NCI-H146 treated with DMSO at 0.1 percent for 48 hours (cell line): ENCODE data around the gene CDK6.
"Not testable (repeated sequence)": the region's sequence is repeated elsewhere in the genome, so short reads cannot be mapped to it uniquely, and the experiment has no call there.

ENCODE experiments used
- DNase-seq: peaks from one replicate; lab custom pipeline; 2025; ENCODE audit not compliant: unreplicated experiment; lab: John Stamatoyannopoulos, UW

Gene CDK6

DNA sequence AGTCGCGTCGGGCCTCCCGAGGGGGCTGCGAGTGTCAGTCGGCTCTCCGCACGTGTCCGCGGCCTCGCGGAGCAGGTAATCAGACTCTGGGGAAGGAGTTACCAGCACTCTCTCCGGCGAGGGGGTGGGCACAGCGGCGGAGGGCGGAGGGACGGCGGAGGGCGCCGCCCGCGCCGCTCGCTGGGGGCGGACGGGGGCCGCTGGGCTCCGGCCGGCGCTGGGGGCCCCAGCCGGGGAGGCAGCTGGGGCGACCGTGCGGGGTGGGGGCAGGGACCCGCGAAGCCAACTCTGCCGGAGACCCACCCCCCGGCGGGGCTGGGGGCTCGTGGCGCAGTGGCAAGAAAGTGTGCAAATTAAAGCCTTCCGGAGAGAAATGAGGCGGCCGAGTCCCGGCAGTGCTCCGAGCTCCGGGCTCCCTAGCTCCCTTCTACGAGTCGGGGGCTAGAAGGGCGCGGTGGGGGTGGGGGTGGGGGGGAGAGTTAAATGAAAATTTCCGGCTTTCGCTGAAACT, at the start of gene CDK6:
TSS of gene CDK6 (minus strand) at position 85 of the 511 bp plus-strand sequence. CDS start 3,250 bp downstream, outside the sequence.
- DNase-seq, result peak; percentile 45

GRCh38 chr7:92886039-92886438, 49.7 kb upstream of the CDK6 start:
- not testable (repeated sequence) for DNase-seq

DNA sequence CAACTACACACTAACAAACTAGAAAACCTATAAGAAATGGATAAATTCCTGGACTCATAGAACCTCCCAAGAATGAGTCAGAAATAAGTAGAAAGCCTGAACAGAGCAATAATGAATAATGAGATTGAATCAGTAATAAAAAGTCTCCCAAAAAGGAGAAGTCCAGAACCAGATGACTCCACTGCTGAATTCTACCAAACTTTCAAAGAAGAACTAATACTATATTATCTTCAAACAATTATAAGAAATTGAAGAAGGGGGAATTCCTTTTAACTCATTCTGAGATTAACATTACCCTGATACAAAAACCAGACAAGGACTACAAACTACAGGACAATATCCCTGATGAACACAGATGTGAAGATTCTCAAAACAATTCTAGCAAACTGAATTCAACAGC, 47.8 kb upstream of the CDK6 start:
- no peak for DNase-seq

- DNase-seq, result no peak
These were observed 46.4 kb upstream of the CDK6 start for GRCh38 chr7:92882760-92883159.

DNA sequence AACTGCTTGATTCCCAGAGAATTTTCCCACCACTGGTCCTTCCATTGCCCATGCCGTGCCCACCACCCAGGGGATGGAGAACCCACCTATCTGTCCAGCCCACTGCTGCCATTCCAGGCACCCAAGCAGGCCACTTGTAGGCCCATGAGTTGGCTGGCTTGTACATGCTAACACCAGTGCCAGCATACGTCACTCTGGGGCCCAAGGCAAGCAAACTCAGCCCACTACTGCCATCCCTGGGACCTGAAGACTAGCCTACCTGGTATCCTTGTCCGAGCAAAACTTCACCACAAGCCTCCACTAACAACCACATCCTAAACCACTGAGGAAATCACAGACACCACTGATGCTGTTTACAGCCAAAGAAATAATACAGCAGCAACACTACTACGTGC, 44.7 kb upstream of the CDK6 start:
- no peak for DNase-seq

GRCh38 chr7:92880212-92881090, 44.1 kb upstream of the CDK6 start:
- peak; percentile 18 for DNase-seq

DNA sequence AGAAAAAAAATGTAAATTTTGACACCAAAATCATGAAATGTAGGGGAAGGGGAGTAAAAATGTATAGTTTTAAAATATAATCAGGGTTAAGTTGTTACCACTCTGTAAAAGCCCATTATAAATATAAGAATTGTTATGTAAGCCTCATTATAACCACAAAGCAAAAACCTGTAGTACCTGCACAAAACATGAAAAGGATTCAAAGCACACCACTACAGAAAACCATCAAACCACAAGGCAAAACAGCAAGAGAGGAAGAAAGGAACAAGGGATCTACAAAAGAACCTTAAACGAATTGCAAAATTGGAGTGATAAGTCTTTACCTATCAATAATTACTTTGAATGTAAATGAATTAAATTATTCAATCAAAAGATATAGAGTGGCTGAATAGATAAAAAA, 41.0 kb upstream of the CDK6 start:
- DNase-seq, result no peak

DNA sequence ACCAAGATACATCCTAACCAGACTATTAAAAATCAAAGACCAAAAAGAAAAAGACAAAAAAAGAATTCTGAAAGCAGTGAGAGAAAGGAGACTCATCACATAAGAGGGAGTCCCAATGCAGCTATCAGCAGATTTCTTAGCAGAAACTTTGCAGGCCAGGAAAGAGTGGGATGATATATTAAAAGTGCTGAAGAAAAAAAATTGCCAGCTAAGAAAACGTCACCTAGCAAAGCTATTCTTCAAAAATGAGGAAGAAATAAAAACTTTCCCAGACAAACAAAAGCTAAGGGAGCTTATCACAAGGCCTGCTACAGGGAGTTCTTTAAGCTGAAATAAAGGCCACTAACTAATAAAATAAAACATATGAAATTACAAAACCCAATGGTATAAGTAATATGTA, 40.5 kb upstream of the CDK6 start:
- no peak for DNase-seq

- no peak for DNase-seq
These were observed 39.3 kb upstream of the CDK6 start for GRCh38 chr7:92875719-92876118.

DNA sequence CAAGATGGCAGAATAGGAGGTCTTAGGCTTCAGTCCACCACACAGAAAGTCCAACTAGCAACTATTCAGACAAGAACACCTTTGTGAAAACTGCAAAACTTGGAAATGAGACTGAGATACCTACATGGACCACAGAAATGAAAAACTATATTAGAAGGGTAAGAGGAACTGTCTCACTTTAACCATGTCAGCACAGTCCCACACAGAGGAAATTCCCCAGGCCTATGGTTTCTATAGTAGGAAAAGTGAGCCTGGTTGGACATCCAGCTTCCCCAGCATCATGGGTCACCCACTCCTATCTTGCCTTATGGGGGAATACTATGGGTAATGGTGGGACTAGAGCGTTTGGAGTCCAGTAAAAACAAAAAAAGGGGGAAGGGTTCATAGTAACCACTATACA, 38.8 kb upstream of the CDK6 start:
- DNase-seq, result no peak

DNA sequence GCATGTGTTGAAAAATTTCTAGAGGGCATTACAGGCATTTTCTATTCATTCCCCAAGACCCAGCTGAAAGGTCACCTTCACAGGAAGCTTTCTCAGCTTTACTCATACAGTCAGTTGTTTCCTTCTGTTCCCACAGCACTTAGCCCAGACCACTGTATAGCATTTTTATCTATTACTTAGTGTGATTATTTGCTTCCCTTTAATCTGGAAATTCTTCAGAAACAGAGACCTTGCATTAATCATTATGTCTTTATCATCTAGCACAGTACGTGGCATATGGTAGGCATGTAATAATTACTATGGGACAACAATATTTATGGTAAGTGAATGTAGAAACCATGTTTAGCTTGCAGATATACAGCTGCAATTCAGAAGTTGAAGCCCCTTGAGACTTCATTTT, 38.2 kb upstream of the CDK6 start:
- DNase-seq, result no peak

GRCh38 chr7:92873776-92874175, 37.4 kb upstream of the CDK6 start:
- peak; percentile 36 for DNase-seq

- no peak for DNase-seq
These were observed 36.3 kb upstream of the CDK6 start for GRCh38 chr7:92872701-92873100.

DNA sequence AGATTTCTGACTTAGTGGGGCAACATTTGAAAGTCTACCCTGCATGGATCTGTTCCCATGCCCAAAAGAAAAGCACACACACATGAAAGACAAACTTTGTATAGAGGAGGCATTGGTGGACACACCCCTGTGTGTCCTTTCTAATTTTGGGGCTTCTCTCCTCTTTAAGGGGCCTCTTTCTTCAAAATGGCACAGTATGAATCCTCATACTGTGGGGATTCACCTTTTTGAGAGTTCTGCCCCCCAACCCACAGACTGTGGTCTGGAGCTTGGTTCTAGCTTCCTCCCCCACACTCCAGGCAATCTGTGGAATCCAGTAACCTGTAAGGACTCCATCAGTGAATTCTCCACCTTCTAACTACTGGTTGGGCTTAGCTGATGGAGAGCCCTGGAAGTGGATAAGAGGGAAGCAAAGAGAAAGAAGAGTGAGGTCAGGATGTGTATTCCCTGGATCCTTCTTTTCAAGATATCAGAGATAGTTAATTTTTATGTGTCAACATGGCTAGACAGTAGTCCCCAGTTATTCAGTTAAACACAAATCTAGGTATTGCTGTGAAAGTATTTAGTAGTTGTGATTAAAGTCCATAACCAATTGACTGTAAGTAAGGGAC, 32.4 kb upstream of the CDK6 start:
- DNase-seq, result no peak

DNA sequence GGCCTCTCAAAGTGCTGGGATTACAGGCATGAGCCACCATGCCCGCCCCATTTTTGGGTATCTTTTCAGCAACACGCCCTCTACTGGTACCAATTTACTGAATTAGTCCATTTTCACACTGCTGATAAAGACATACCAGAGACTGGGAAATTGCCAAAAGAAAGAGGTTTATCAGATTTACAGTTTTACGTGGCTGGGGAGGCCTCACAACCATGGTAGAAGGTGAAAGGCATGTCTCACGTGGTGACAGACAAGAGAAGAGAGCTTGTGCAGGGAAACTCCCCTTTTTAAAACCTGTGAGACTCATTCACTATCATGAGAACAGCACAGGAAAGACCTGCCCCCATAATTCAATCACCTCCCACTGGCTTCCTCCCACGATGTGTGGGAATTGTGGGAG, 27.8 kb upstream of the CDK6 start:
- not testable (repeated sequence) for DNase-seq

DNA sequence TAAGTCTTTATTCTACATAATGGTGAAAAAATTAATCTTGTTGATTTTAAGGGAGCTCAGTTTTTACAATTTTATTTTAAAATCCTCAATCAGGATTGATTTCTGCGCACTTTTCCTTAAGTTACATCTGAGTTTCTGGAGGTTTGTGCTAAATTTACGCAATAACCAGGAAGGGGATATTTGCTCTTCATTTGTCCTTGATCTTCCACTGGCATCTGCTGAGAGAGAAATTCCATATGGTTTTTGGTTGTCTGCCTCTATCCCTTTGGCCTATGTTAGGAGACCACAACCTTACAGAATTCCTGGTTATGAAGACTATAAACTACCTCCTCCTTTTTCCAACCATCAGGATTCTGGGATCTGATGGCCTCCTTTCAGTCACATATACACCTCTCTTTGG, 20.1 kb upstream of the CDK6 start:
- no peak for DNase-seq

GRCh38 chr7:92854501-92855238, 18.3 kb upstream of the CDK6 start:
- peak; percentile 11 for DNase-seq

DNA sequence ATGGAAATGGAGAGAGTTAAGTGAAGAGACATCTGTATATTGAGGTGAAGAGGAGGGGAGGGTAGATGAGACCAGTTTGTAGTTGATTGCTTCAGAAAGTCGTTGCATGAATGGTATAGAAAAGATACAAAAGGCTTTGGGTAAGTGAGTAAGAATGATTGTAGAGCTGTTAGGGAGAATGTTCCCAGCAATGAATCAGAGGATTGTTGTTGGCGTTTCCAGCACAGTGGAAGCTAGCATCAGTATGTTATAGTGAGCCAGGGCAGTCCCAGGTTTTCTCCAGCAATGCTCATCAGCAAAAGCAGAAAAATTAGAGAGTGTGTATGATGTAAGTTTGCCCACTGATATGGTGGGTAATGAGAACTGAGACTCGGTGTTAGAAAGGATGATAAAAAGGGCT, 15.4 kb upstream of the CDK6 start:
- DNase-seq, result no peak

DNA sequence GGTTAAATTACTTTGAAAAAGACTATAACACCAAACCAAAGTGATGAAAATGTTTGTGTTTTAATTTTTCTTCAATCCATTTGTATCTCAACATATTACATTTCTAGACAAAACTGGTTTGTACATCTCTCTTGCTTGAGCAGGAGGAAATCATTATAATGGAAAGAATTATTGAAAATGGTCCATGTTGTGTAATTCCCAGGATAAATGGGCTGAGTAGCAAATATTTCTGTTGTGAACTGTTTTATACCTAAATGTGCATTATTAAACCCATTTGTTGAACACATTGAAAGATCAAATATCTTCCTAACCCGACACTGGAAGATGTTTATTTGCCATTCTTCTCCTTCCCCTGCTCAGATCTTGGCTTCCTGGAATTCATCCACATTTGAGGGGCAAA, 14.1 kb upstream of the CDK6 start:
- DNase-seq, result no peak

GRCh38 chr7:92849322-92849721, 12.9 kb upstream of the CDK6 start:
- DNase-seq, result no peak

GRCh38 chr7:92848851-92849250, 12.5 kb upstream of the CDK6 start:
- DNase-seq, result no peak

DNA sequence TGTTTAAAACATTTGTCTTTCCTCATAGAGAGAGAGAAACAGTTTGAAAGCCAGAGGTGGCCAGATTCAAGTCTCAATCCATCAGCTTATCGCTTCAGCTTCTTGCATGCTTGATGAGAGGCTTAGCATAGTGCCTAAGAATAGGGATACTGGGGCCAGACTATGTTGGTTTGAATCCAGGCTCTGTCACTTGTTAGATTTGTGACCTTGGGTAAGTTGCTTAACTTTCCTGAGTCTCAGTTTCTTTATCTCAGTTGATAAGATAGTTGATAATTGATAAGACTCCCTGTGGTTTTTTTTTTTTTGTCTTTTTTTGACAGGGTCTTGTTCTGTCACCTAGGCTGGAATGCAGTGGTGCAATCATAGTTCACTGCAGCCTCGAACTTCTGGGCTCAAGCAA, 12.1 kb upstream of the CDK6 start:
- DNase-seq, result no peak
